Kidney epithelial cell (primary cell): ENCODE measurements around the gene DAZ2. TPM values are rescaled to one million over a fixed set of nuclear protein-coding genes. Genes with fewer than 3 reads are reported as not detected.
"Not testable (repeated sequence)": the region's sequence is repeated elsewhere in the genome, so short reads cannot be mapped to it uniquely, and the experiment has no call there.

Source experiments
- DNase-seq: peaks from one replicate; pipeline ENCODE4 v3.0.0-alpha.2; 2010; ENCODE audit warnings: low read depth
- H3K27me3 ChIP-seq: 2 replicates; pipeline ENCODE4 v1.6.0; 2011; ENCODE audit warnings: low read length; ENCODE audit not compliant: control insufficient read depth, insufficient read depth
- H3K36me3 ChIP-seq: 2 replicates; pipeline ENCODE4 v1.5.1; 2011; ENCODE audit warnings: low read length; ENCODE audit not compliant: control insufficient read depth, insufficient read depth
- H3K4me3 ChIP-seq: 2 replicates; pipeline ENCODE4 v1.5.1; 2011; ENCODE audit warnings: low read depth, mild to moderate bottlenecking, control low read depth, low read length
- total RNA-seq: library from RNA; depleted of rRNA; stranded (reverse); fragments of >200 nt; gene quantifications from 2 replicates; pipeline ENCODE4 v1.2.3, GENCODE V29; 2015

DAZ2 gene
- total RNA-seq = not detected in 2 replicates

- H3K27me3 ChIP-seq, DNase-seq, H3K4me3 ChIP-seq, H3K36me3 ChIP-seq: not testable (repeated sequence)
Measured at GRCh38 chrY:23219233-23219632, at the start of gene DAZ2. DAZ2 (plus strand) TSS chrY:23219533; CDS start chrY:23219741, 208 bp downstream.

GRCh38 chrY:23198908-23199307 lies 20.4 kb upstream of the DAZ2 start, which contains the start of gene DAZ1:
DAZ1 (minus strand) TSS chrY:23199008; CDS start chrY:23198800, 208 bp downstream.
- not testable (repeated sequence) for H3K4me3 ChIP-seq, H3K27me3 ChIP-seq, DNase-seq, H3K36me3 ChIP-seq

- not testable (repeated sequence) for H3K27me3 ChIP-seq, H3K4me3 ChIP-seq, DNase-seq, H3K36me3 ChIP-seq
Measured at GRCh38 chrY:23207455-23207854, 11.9 kb upstream of the DAZ2 start.

GRCh38 chrY:23209802-23210495 lies 9.4 kb upstream of the DAZ2 start:
- not testable (repeated sequence) for H3K27me3 ChIP-seq, DNase-seq, H3K4me3 ChIP-seq, H3K36me3 ChIP-seq

DNA sequence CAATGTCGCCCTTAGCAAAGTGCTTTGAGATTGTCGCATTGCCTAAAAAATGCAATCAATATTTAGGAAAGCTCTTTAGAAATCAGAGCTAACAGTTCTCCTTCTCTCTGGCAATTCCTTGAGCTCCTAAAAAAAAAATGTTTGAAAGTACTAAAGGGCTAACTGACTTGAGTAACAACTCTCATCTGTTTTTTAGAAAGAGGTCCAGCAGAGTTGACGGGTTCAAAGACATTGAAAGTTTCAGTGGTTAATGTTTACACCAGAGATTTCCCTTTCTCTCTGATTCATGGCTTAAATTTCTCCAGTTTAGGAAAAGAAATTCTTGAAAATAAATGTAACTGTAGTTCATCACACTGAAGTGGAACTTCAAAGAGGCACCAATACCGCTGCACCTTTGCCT lies 8.7 kb upstream of the DAZ2 start:
- H3K4me3 ChIP-seq, DNase-seq, H3K27me3 ChIP-seq, H3K36me3 ChIP-seq: not testable (repeated sequence)

Other genes with a start within 250 kb of the DAZ2 start
- gene BPY2, start 235.3 kb upstream of the DAZ2 start, total RNA-seq = not detected in 2 replicates
- not detected in 2 replicates for gene DAZ1, start 20.5 kb upstream of the DAZ2 start, total RNA-seq